Right forelimb (tissue), 1 donor: ENCODE data around the gene IPO13.

Experiments used
- DNase-seq: peaks from one replicate; pipeline ENCODE4 v3.0.0-alpha.2; 2018

Gene IPO13

DNA sequence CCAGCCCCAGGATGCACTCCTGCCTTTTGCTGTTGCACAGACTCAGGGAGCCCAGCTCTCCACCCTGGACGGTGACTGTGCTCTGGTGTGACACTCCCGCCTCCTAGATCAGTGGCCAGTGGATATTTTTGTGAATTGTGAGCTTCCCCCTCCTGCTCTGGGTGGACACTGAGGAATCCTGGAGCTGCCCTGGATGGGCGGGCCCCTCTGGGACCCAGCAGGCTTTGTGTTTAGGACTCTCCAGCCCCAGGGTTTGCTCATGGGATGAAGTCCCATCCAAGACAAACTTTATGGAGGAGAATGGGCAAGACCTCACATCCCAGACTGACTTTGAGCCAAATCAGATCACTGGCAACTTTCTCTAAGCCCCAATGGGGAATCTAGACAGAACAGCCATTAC is 68.5 kb downstream of the IPO13 start:
- no peak for DNase-seq

DNA sequence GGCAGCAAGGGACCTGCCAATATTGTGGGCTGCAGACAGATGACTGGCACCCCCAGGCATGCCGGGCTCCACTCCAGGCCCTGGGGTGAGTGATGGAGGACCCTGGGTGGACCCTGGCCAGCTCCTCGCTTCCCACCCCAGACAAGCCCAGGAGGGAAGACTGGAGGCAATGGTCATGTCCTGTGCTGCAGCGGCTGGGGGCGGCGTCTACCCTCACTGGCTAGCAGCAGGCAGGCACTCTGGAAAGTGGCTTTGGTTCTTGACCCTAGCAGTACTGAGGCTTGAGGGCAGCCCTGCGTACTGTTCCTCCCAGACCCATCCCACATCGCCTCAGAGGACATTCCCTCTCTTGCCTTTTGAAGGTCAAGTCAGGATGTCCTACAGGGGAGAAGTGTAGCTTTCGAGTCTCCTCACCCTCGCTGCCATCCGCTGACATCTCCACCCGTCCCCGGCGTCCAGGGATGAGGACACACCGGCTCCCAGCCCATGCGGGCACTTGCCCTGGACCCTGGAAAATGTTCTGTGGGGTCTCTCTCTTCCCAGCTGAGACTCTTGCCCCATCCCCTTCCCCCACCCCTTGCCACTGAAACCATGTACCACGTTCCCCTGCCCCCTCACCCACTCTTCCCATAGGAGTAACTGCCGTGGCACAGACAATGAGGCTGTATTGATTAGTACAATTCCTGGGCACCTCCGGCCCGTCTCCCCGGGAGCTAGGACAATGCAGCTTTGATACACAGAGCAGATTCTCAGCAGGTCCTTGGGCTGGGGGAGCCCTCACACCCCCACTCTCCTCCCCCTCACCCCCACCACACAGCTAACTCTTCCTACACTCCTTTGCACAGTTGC is 69.5 kb downstream of the IPO13 start:
- no peak for DNase-seq

GRCh38 chr1:44016890-44017400 is 70.2 kb downstream of the IPO13 start:
- no peak for DNase-seq
